Right hindlimb (tissue), 1 donor: Measurements from ENCODE around the gene CLSTN1.
"Not testable (repeated sequence)": the region's sequence is repeated elsewhere in the genome, so short reads cannot be mapped to it uniquely, and the experiment has no call there.

Experiments
- DNase-seq: peaks from one replicate; pipeline ENCODE4 v3.0.0-alpha.2; 2018

The CLSTN1 gene

DNA sequence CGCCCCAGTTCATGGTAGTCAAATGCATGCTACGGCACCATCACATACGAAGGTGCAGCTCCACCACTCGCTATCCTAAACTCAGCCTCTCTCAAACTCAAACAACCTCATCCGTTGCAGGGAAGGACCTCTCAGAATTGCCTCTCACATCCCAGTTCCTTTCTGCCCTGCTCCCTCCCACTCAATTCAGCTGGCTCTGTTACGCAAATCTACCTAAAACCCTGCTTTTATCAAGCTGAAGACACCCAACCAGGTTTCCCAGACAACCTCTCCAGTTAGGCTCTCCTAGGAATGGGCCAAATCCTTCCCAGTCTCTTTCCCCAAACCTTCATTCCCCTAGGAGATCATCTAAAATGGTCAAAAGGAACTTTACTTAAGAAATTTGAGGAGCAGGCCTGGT lies 62.9 kb downstream of the CLSTN1 start:
- DNase-seq, result no peak

GRCh38 chr1:9759939-9760338 lies 63.8 kb downstream of the CLSTN1 start:
- DNase-seq, result no peak

GRCh38 chr1:9758559-9759121 lies 65.1 kb downstream of the CLSTN1 start:
- no peak for DNase-seq

DNA sequence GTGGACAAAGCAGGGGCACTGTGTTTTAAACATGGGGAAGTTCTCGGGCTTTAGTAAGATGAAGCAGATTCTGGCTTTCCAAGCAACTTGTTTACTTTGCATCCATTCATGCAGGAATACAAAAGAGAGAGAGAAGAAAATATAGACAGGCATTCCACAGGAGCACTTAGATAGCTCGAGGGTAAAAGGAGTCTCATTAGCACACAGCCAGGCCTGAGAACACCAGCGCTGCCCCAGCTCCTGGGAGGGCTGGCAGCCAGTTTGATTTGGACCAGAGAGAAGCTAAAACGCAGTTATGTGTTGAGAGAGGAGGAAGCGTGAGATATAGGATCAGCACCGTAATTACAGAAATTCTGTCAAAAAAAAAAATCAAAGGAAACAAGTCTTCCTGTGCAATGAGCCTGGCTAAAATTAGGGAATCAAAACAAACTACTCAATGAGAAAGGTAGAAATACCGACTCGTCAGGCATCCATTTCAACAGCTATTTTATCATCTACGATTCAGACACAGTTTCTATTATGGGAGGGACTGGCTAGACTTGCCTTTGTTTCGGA lies 68.2 kb downstream of the CLSTN1 start:
- DNase-seq, result no peak

- DNase-seq, result no peak
These were observed 70.6 kb downstream of the CLSTN1 start for GRCh38 chr1:9753121-9753531.

- no peak for DNase-seq
These were observed 71.8 kb downstream of the CLSTN1 start for GRCh38 chr1:9751971-9752370.

DNA sequence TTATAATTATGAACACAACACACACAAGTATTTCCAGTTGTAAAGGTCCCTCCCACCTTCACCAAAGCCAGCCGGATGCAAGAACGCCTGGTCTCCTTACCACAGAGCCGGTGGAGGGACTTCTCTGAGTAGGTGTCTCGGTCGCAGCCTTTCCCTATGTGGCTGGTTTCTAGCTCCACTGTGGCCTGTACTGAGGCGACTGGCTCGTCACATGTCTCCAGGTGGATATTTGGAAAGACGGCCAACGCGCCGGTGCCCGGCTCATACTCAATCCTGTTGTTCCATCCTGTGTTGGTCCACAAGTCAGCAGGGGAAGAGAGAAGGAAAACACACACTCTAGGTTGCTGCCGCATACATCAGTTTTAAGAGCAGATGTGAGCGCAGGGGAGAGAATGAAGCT lies 74.4 kb downstream of the CLSTN1 start:
- no peak for DNase-seq

DNA sequence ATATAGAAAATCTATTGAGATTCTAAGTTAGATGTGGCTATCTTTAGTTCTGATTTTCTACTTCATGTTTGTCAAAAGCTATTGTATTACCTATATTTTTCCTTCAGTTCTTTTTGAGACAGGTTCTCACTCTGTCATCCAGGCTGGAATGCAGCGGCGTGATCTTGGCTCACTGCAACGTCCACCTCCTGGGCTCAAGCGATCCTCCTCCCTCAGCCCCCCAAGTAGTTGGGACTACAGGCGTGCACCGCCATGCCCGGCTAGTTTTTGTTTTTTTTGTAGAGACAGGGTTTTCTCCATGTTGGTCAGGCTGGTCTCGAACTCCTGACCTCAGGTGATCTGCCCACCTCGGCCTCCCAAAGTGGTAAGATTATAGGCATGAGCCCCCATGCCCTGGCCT lies 75.4 kb downstream of the CLSTN1 start:
- DNase-seq, result not testable (repeated sequence)

DNA sequence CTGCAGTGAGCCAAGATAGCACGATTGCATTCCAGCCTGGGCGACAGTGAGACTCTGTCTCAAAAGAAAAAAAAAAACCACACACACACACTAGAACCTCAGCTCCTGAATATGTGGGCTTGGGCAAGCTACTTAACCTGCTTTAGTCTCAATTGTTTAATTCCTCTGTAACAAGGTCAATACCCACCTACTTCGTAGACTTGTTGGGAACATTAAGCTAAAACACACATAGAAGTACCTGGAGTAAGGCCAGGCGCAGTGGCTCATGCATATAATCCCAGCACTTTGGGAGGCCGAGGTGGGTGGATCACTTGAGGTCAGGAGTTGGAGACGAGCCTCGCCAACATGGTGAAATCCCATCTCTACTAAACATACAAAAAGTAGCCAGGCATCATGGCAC lies 77.1 kb downstream of the CLSTN1 start:
- DNase-seq, result no peak

DNA sequence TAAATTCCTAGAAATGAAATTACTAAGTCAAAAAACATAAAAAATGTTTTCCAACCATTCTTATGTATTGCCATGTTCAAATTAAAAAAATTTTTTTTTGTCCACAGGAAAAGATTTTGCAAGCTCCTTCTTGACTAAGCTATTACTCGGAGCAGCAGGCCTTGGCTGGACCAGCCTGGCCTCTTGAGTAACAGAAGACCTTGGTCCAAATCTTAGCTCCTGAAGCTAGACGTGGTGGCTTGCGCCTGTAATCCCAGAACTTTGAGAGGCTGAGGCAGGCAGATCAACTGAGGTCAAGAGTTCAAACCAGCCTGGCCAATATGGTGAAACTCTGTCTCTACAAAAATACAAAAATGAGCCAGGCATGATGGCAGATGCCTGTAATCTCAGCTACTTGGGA lies 77.6 kb downstream of the CLSTN1 start:
- DNase-seq, result no peak

DNA sequence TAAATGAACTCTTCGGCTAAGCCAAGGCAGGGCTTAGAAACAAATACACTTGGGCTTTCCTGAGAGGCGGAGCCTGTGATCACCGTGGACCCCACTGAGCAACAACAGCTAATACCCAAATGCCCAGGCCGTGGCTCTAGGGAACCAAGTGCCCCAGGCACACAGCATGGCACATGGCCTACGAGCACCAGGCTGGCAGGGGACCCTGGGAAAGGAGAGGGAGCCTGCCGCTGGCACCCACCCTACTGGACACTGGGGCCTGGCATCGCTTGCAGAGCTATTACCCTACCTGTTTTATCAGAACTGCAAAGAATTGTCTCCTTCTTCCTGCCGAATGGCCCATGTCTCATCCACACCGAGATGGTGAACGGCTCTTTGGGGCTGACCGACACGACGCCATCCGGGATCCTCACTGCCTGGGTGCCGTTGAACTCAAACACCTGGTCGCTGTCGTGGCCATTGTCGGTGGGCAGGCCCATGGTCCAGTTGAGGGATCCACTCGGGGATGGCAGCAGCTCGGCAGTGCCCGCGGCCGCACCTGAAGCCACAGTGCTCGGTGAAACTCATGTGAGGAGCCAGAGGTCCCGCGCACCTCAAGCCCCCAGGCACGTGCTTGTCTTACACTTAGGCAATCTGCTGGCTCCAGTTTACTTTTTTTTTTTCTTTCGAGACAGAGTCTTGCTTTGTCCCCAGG lies 79.5 kb downstream of the CLSTN1 start:
- no peak for DNase-seq

- no peak for DNase-seq
These were observed 86.1 kb downstream of the CLSTN1 start for GRCh38 chr1:9737671-9738070.

DNA sequence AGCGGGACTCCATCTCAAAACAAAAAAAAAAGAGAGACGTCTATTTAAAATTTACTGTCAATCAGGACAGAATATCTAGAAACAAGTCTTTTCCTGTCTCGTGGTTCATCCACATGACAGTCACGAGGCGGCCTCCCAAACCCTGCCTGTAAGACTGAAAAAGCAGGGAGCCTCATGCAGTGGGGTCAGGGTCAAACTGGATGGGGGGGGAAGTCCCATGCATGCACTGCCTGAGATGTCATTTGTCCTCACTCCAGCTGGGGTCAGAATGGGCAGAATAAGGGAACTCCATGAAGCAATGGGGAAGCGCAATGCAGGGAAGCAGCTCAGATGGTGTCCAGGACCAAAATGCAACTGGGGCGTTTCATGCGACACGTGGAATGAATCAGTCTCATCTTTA lies 86.7 kb downstream of the CLSTN1 start:
- no peak for DNase-seq

- DNase-seq, result no peak
These were observed 87.5 kb downstream of the CLSTN1 start for GRCh38 chr1:9736241-9736640.

- no peak for DNase-seq
These were observed 88.0 kb downstream of the CLSTN1 start for GRCh38 chr1:9735800-9736199.

- no peak for DNase-seq
These were observed 90.5 kb downstream of the CLSTN1 start for GRCh38 chr1:9733160-9733789.

- DNase-seq, result no peak
These were observed 91.4 kb downstream of the CLSTN1 start for GRCh38 chr1:9732123-9732971.

GRCh38 chr1:9731561-9731960 lies 92.2 kb downstream of the CLSTN1 start:
- DNase-seq, result no peak

- DNase-seq, result no peak
These were observed 92.7 kb downstream of the CLSTN1 start for GRCh38 chr1:9731051-9731537.

- DNase-seq, result no peak
These were observed 93.5 kb downstream of the CLSTN1 start for GRCh38 chr1:9730096-9730901.

DNA sequence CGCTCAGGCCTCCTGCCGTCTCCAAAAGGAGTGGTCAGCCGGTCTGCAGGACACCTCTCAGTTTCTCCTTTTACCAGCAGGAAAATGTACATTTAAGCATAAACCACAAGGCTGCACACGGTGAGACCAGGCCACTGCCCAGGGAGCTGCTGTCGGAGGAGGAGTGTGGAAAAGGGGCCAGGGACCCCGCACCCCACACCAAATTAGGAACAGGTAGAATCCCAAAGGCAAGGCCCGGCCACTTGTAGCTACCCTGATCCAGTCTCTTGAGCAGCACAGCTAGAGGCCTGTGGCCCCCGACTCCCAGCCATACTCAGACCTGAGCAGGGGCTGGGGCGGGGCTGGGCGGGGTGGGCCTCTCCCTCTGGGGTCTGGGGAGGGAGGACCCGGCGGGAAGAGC lies 94.2 kb downstream of the CLSTN1 start:
- no peak for DNase-seq
